ENCODE measurements around the gene LCOR. TPM values are rescaled to one million over a fixed set of nuclear protein-coding genes. Genes with fewer than 3 reads are reported as not detected.

The LCOR gene
- total and polyA plus RNA-seq, 2 of the 4 experiments (the other 2 are of a cell fraction) = 3.7 to 36.9 TPM

DNA sequence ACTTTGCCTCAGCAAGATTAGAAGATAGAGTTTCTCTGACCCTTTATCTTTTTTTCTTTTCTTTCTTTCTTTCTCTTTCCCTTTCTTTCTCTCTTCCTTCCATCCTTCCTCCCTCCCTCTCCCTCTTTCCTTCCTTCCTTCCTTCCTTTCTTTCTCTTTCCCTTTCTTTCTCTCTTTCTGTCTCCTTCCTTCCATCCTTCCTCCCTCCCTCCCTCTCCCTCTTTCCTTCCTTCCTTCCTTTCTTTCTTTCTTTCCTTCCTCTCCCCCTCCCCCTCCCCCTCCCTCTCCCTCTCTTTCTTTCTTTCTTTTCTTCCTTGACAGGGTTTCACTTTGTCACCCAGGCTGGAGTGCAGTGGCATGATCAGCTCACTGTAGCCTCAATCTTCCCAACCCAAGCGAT lies 40.2 kb upstream of the LCOR start:
- WGBS, 2 experiments (ENCODE audit: extremely low coverage in 2 of 2, insufficient read length in 1 of 2) = no CpG with 5 or more reads among the region's 1 CpG
- Histone ChIP-seq H2AFZ (replicated peaks; ENCODE audit: low read length, poor library complexity) (no peak overlapping the region), H3K56ac (ENCODE audit: extremely low read depth, insufficient read depth, low read length) (no peak overlapping the region), H2BK20ac (ENCODE audit: low read depth, low read length) (no peak overlapping the region), H3K18ac (ENCODE audit: low read depth, low read length) (no peak overlapping the region), H3K4me3 (ENCODE audit: insufficient read depth, low read depth, low read length) (no peak overlapping the region), H3K9ac (ENCODE audit: low read depth, low read length) (no peak overlapping the region), H3K4ac (ENCODE audit: low read depth, low read length) (no peak overlapping the region), H2BK15ac (ENCODE audit: low read depth, low read length) (no peak overlapping the region), H4K20me1 (ENCODE audit: insufficient read depth, low read length) (no peaks in the 10 kb centered on the region), H4K5ac (ENCODE audit: low read depth, low read length) (no peak overlapping the region), H2BK120ac (ENCODE audit: low read depth, low read length) (no peak overlapping the region), H3K27ac (ENCODE audit: insufficient read depth, low read length) (no peak overlapping the region), H3K9me3 (ENCODE audit: control insufficient read depth, insufficient read depth, low read length) (no peaks in the 10 kb centered on the region), H3K36me3 (ENCODE audit: control insufficient read depth, insufficient read depth, low read length) (no peaks in the 10 kb centered on the region), H3K14ac (replicated peaks; ENCODE audit: low read depth, low read length) (no peak overlapping the region), H3K79me1 (ENCODE audit: low read depth in 1 of 2, low read length in 2 of 2) (no peaks in the 10 kb centered on the region), H2AK5ac (ENCODE audit: low read depth, low read length) (no peak overlapping the region), H3K23ac (ENCODE audit: low read depth, low read length) (no peak overlapping the region), H2AK9ac (replicated peaks; ENCODE audit: low read depth, low read length, poor library complexity) (no peak overlapping the region), H3K9me1 (ENCODE audit: insufficient read depth, low read length) (no peaks in the 10 kb centered on the region), H3K4me2 (ENCODE audit: low read depth, low read length) (no peak overlapping the region), H2BK5ac (ENCODE audit: low read depth, low read length, poor library complexity, severe bottlenecking) (no peak overlapping the region), H4K8ac (ENCODE audit: low read depth in 2 of 2, low read length in 2 of 2) (no peak overlapping the region), H4K91ac (ENCODE audit: insufficient read depth, low read depth, low read length) (no peak overlapping the region), H3K27me3 (ENCODE audit: control insufficient read depth, insufficient read depth, low read length) (peaks cover 6% of the 10 kb centered on the region), H3K4me1 (ENCODE audit: control insufficient read depth, insufficient read depth, low read length) (no peaks in the 10 kb centered on the region)
- in situ Hi-C loops (cut with MboI; ENCODE audit: low sequenced_read_pairs) (no loop called here), dilution Hi-C loops (cut with HindIII; ENCODE audit: low sequenced_read_pairs, unreplicated experiment) (no loop called here), intact Hi-C loops (cut with micrococcal nuclease) (no loop called here)
- BruUV-seq (replicated peaks) = no TSS peak
- TF ChIP-seq, protein P1, sequence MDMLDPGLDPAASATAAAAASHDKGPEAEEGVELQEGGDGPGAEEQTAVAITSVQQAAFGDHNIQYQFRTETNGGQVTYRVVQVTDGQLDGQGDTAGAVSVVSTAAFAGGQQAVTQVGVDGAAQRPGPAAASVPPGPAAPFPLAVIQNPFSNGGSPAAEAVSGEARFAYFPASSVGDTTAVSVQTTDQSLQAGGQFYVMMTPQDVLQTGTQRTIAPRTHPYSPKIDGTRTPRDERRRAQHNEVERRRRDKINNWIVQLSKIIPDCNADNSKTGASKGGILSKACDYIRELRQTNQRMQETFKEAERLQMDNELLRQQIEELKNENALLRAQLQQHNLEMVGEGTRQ (IDR thresholded peaks at IDR 0.05; ENCODE audit: low read depth, low read length) = no peak
- TF ChIP-seq FOS (IDR thresholded peaks at IDR 0.05; ENCODE audit: low read depth, low read length) = no peak
- TF ChIP-seq MAFK (IDR thresholded peaks at IDR 0.05; ENCODE audit: low read depth, low read length) = no peak
- TF ChIP-seq POLR2A (IDR thresholded peaks at IDR 0.05; ENCODE audit: low read depth, low read length) = no peak
- TF ChIP-seq, protein P2, sequence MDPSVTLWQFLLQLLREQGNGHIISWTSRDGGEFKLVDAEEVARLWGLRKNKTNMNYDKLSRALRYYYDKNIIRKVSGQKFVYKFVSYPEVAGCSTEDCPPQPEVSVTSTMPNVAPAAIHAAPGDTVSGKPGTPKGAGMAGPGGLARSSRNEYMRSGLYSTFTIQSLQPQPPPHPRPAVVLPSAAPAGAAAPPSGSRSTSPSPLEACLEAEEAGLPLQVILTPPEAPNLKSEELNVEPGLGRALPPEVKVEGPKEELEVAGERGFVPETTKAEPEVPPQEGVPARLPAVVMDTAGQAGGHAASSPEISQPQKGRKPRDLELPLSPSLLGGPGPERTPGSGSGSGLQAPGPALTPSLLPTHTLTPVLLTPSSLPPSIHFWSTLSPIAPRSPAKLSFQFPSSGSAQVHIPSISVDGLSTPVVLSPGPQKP (IDR thresholded peaks at IDR 0.05; ENCODE audit: borderline replicate concordance, low read depth, low read length) = no peak
- no peak for TF ChIP-seq MXI1 (IDR thresholded peaks at IDR 0.05; ENCODE audit: borderline replicate concordance, low read depth, low read length)
- no peak for TF ChIP-seq RFX5 (IDR thresholded peaks at IDR 0.05; ENCODE audit: low read depth, low read length)
- no peak for TF ChIP-seq SMC3 (IDR thresholded peaks at IDR 0.05; ENCODE audit: low read depth, low read length)
- no peak for TF ChIP-seq CHD1 (IDR thresholded peaks at IDR 0.05; ENCODE audit: low read depth, low read length)
- TF ChIP-seq BHLHE40 (IDR thresholded peaks at IDR 0.05; ENCODE audit: low read depth, low read length) = no peak
- DNase-seq (no peak), ATAC-seq (ENCODE audit: low read depth) (no peak)
- ChIA-PET CTCF (no interaction called here), POLR2A (ENCODE audit: unreplicated experiment) (interaction anchor here (0.7 kb wide), 1 partner anchor 13 kb away, joined by 3 read pairs; no protein-coding TSS in a partner anchor)

Data from IMR-90 (cell line).